Activated B cell treated with CpG ODN at 0.5 μM for 24 hours (primary cell): ENCODE results near the gene UGT1A10. TPM values are rescaled to one million over a fixed set of nuclear protein-coding genes. Genes with fewer than 3 reads are reported as not detected.

Experiments
- ATAC-seq: fragments of 200-7000 bp; cut with Tn5 transposase; one replicate; pipeline ENCODE4 v1.10.0; 2021; ENCODE audit warnings: low read depth, mild to moderate bottlenecking, moderate library complexity
- CTCF ChIA-PET: fragments of 350-600 bp; sonication (Branson Sonifier 250); formaldehyde crosslinking; loops from one replicate; lab custom pipeline; 2021; ENCODE audit warnings: antibody characterized with exemption; lab: Charles Lee
- POLR2A ChIA-PET: fragments of 350-600 bp; sonication (Branson Sonifier 250); formaldehyde crosslinking; loops from one replicate; lab custom pipeline; 2021; ENCODE audit warnings: antibody characterized with exemption; lab: Charles Lee
- DNase-seq: peaks from one replicate; pipeline ENCODE4 v3.0.0; 2022
- H3K27ac Mint-ChIP-seq: one replicate; pipeline ENCODE4 v1.8.0; 2020; ENCODE audit warnings: mixed read lengths
- H3K27me3 Mint-ChIP-seq: one replicate; pipeline ENCODE4 v1.8.0; 2021; ENCODE audit warnings: mixed read lengths
- H3K36me3 Mint-ChIP-seq: one replicate; pipeline ENCODE4 v1.8.0; 2021; ENCODE audit warnings: low read depth, mixed read lengths
- H3K4me1 Mint-ChIP-seq: one replicate; pipeline ENCODE4 v1.8.0; 2021; ENCODE audit warnings: mixed read lengths
- H3K4me3 Mint-ChIP-seq: one replicate; pipeline ENCODE4 v1.8.0; 2020; ENCODE audit warnings: mild to moderate bottlenecking, mixed read lengths
- H3K9me3 Mint-ChIP-seq: one replicate; pipeline ENCODE4 v1.8.0; 2020; ENCODE audit warnings: mixed read lengths
- intact Hi-C: fragments of 100-400 bp; cut with micrococcal nuclease; formaldehyde crosslinking; loops from one replicate; pipeline ENCODE4 v1.15.1; 2024
- total RNA-seq: library from RNA; stranded (reverse); gene quantifications from 2 replicates; pipeline ENCODE4 v1.2.3, GENCODE V29; 2022
- TF ChIP-seq, protein P1 (sequence below): fragments of 200-600 bp; IDR thresholded peaks from one replicate; pipeline ENCODE4 v1.8.0; 2022; ENCODE audit warnings: antibody characterized with exemption, mild to moderate bottlenecking

The UGT1A10 gene
- total RNA-seq, 1 donor from 2014 or later, result not detected

- H3K9me3 Mint-ChIP-seq, result no peaks in the 10 kb centered on the region
- peaks cover 17% of the 10 kb centered on the region for H3K27me3 Mint-ChIP-seq
- no peaks in the 10 kb centered on the region for H3K36me3 Mint-ChIP-seq
- ATAC-seq, result no peak
- H3K27ac Mint-ChIP-seq, result no peak overlapping the region
- ChIA-PET CTCF (no interaction called here), POLR2A (no interaction called here)
- no peak for DNase-seq
- H3K4me3 Mint-ChIP-seq, result no peak overlapping the region
- H3K4me1 Mint-ChIP-seq, result no peaks in the 10 kb centered on the region
- intact Hi-C loops, result no loop called here
- TF ChIP-seq, protein P1, sequence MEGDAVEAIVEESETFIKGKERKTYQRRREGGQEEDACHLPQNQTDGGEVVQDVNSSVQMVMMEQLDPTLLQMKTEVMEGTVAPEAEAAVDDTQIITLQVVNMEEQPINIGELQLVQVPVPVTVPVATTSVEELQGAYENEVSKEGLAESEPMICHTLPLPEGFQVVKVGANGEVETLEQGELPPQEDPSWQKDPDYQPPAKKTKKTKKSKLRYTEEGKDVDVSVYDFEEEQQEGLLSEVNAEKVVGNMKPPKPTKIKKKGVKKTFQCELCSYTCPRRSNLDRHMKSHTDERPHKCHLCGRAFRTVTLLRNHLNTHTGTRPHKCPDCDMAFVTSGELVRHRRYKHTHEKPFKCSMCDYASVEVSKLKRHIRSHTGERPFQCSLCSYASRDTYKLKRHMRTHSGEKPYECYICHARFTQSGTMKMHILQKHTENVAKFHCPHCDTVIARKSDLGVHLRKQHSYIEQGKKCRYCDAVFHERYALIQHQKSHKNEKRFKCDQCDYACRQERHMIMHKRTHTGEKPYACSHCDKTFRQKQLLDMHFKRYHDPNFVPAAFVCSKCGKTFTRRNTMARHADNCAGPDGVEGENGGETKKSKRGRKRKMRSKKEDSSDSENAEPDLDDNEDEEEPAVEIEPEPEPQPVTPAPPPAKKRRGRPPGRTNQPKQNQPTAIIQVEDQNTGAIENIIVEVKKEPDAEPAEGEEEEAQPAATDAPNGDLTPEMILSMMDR, result no peak
These were observed 122.6 kb downstream of the UGT1A10 start for GRCh38 chr2:233758849-233759248.

- Mint-ChIP-seq H3K4me3 (no peak within 1 kb of the TSS), H3K4me1 (no peaks in the 10 kb centered on the region), H3K27ac (no peak within 1 kb of the TSS), H3K36me3 (no peaks in the 10 kb centered on the region), H3K27me3 (peaks cover 15% of the 10 kb centered on the region), H3K9me3 (no peaks in the 10 kb centered on the region)
- DNase-seq (no peak), ATAC-seq (no peak)
- TF ChIP-seq, protein P1, result no peak
- ChIA-PET POLR2A (no interaction called here), CTCF (no interaction called here)
- intact Hi-C loops, result no loop called here
These were observed 123.8 kb downstream of the UGT1A10 start, which contains the start of gene UGT1A1 for GRCh38 chr2:233760043-233760442. Gene UGT1A1, plus strand, starts transcription at chr2:233760270. Its CDS starts 18 bp downstream, at chr2:233760288.

DNA sequence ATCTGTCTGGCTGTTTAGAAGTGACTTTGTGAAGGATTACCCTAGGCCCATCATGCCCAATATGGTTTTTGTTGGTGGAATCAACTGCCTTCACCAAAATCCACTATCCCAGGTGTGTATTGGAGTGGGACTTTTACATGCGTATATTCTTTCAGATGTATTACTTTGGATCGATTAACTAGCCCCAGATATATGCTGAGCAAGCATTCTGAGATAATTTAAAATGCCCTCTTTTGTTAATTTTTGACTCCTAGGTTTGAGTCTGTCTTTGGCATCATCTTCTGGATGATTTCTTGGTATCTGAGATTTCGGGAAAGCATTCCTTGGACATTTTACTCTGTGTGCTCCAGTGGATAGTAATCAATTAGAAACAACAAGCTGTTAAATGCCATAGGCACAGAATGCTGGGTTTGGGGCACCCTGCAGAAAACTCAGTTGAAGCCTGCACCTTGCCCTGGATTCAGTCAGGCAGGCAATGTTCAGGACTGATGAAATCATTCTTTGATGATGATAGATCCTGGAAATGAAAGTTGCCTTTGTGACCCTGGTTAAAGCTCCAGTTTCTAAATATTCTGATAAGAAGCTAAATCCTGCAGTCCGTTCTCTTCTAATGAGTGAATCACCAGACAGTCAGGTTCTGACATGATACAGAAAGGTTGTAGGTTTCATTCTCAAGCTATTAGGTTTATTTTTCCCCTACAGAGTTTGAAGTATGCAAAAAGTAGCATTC lies 125.0 kb downstream of the UGT1A10 start:
- ChIA-PET POLR2A (no interaction called here), CTCF (no interaction called here)

GRCh38 chr2:233764264-233764663 lies 128.0 kb downstream of the UGT1A10 start:
- intact Hi-C loops, result no loop called here
- H3K9me3 Mint-ChIP-seq, result no peaks in the 10 kb centered on the region
- H3K4me3 Mint-ChIP-seq, result no peak overlapping the region
- no peaks in the 10 kb centered on the region for H3K4me1 Mint-ChIP-seq
- TF ChIP-seq, protein P1, result no peak
- ChIA-PET CTCF (no interaction called here), POLR2A (no interaction called here)
- no peaks in the 10 kb centered on the region for H3K36me3 Mint-ChIP-seq
- ATAC-seq, result no peak
- H3K27me3 Mint-ChIP-seq, result peaks cover 18% of the 10 kb centered on the region
- no peak for DNase-seq
- H3K27ac Mint-ChIP-seq, result no peak overlapping the region

More for the DNA sequence above, 125.0 kb downstream of the UGT1A10 start:
- intact Hi-C loops, result no loop called here
- peaks cover 18% of the 10 kb centered on the region for H3K27me3 Mint-ChIP-seq
- no peak overlapping the region for H3K4me3 Mint-ChIP-seq
- H3K36me3 Mint-ChIP-seq, result no peaks in the 10 kb centered on the region
- TF ChIP-seq, protein P1, result no peak
- no peak overlapping the region for H3K27ac Mint-ChIP-seq
- ATAC-seq, result no peak
- no peak for DNase-seq
- no peaks in the 10 kb centered on the region for H3K9me3 Mint-ChIP-seq
- H3K4me1 Mint-ChIP-seq, result no peaks in the 10 kb centered on the region

DNA sequence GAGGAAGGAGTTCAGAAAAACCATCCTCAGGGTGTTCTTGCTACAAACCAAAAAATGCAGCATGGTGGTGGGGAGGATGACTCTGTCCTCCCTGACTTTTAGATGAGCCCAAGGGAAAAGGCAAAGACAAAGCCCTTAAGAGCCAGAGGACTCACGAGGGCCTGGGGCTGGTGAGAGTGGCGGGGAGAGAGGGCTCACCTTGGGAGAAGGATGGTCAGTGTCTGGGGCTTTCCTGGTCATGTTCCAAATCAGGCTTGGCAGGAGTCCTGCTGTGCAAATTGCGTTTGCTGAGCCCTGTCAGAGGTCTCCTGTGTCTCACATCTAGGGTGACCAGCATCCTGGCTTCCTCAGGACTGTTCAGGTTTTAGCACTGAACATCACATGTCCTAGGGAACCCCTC lies 128.5 kb downstream of the UGT1A10 start:
- intact Hi-C loops, result no loop called here
- H3K4me1 Mint-ChIP-seq, result no peaks in the 10 kb centered on the region
- POLR2A ChIA-PET, result no interaction called here
- CTCF ChIA-PET, result no interaction called here
- no peaks in the 10 kb centered on the region for H3K36me3 Mint-ChIP-seq
- peaks cover 21% of the 10 kb centered on the region for H3K27me3 Mint-ChIP-seq
- no peak for ATAC-seq
- no peaks in the 10 kb centered on the region for H3K9me3 Mint-ChIP-seq
- TF ChIP-seq, protein P1, result no peak
- no peak overlapping the region for H3K4me3 Mint-ChIP-seq
- H3K27ac Mint-ChIP-seq, result no peak overlapping the region
- no peak for DNase-seq
